ENCODE measurements around the gene KNCN.

DNA sequence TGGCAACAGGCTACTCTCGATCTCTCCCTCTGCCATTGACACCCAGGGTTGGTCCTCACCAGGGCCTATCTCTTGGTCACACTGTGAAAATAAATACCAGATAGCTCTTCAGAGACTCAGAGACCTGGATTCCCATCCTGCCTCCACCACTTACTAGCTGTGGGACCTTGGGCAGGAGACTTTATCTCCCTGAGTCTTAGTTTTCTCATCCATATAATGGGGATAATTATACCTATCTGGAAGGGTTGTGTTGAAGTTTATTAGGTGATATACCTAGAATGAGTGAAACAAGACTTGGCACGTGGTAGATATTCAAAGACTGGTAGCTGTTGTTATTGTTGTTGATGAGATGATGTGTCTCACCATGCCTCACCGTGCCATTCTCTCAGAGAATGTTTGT is 54.4 kb downstream of the KNCN start:
- TF ChIP-seq, protein P1, sequence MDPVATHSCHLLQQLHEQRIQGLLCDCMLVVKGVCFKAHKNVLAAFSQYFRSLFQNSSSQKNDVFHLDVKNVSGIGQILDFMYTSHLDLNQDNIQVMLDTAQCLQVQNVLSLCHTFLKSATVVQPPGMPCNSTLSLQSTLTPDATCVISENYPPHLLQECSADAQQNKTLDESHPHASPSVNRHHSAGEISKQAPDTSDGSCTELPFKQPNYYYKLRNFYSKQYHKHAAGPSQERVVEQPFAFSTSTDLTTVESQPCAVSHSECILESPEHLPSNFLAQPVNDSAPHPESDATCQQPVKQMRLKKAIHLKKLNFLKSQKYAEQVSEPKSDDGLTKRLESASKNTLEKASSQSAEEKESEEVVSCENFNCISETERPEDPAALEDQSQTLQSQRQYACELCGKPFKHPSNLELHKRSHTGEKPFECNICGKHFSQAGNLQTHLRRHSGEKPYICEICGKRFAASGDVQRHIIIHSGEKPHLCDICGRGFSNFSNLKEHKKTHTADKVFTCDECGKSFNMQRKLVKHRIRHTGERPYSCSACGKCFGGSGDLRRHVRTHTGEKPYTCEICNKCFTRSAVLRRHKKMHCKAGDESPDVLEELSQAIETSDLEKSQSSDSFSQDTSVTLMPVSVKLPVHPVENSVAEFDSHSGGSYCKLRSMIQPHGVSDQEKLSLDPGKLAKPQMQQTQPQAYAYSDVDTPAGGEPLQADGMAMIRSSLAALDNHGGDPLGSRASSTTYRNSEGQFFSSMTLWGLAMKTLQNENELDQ (tag by site-specific recombination; IDR thresholded peaks at IDR 0.05; ENCODE audit: low read depth), result no peak
- TF ChIP-seq, protein P2, sequence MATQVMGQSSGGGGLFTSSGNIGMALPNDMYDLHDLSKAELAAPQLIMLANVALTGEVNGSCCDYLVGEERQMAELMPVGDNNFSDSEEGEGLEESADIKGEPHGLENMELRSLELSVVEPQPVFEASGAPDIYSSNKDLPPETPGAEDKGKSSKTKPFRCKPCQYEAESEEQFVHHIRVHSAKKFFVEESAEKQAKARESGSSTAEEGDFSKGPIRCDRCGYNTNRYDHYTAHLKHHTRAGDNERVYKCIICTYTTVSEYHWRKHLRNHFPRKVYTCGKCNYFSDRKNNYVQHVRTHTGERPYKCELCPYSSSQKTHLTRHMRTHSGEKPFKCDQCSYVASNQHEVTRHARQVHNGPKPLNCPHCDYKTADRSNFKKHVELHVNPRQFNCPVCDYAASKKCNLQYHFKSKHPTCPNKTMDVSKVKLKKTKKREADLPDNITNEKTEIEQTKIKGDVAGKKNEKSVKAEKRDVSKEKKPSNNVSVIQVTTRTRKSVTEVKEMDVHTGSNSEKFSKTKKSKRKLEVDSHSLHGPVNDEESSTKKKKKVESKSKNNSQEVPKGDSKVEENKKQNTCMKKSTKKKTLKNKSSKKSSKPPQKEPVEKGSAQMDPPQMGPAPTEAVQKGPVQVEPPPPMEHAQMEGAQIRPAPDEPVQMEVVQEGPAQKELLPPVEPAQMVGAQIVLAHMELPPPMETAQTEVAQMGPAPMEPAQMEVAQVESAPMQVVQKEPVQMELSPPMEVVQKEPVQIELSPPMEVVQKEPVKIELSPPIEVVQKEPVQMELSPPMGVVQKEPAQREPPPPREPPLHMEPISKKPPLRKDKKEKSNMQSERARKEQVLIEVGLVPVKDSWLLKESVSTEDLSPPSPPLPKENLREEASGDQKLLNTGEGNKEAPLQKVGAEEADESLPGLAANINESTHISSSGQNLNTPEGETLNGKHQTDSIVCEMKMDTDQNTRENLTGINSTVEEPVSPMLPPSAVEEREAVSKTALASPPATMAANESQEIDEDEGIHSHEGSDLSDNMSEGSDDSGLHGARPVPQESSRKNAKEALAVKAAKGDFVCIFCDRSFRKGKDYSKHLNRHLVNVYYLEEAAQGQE (tag by site-specific recombination; IDR thresholded peaks at IDR 0.05), result no peak
- TF ChIP-seq ZFP41 (tag by site-specific recombination; IDR thresholded peaks at IDR 0.05; ENCODE audit: borderline replicate concordance) (no peak), ZBTB1 (tag by site-specific recombination; IDR thresholded peaks at IDR 0.05) (no peak), ZNF10 (tag by site-specific recombination; IDR thresholded peaks at IDR 0.05) (no peak), ZNF24 (tag by site-specific recombination; IDR thresholded peaks at IDR 0.05) (no peak), ZNF596 (tag by site-specific recombination; IDR thresholded peaks at IDR 0.05) (no peak), ZBTB8A (tag by site-specific recombination; IDR thresholded peaks at IDR 0.05) (no peak), ZBTB21 (tag by site-specific recombination; IDR thresholded peaks at IDR 0.05) (no peak), YY1 (tag by site-specific recombination; IDR thresholded peaks at IDR 0.05) (no peak)
- TF ChIP-seq, protein P3, sequence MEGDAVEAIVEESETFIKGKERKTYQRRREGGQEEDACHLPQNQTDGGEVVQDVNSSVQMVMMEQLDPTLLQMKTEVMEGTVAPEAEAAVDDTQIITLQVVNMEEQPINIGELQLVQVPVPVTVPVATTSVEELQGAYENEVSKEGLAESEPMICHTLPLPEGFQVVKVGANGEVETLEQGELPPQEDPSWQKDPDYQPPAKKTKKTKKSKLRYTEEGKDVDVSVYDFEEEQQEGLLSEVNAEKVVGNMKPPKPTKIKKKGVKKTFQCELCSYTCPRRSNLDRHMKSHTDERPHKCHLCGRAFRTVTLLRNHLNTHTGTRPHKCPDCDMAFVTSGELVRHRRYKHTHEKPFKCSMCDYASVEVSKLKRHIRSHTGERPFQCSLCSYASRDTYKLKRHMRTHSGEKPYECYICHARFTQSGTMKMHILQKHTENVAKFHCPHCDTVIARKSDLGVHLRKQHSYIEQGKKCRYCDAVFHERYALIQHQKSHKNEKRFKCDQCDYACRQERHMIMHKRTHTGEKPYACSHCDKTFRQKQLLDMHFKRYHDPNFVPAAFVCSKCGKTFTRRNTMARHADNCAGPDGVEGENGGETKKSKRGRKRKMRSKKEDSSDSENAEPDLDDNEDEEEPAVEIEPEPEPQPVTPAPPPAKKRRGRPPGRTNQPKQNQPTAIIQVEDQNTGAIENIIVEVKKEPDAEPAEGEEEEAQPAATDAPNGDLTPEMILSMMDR (tag by site-specific recombination; IDR thresholded peaks at IDR 0.05), result no peak
- TF ChIP-seq, protein P4, sequence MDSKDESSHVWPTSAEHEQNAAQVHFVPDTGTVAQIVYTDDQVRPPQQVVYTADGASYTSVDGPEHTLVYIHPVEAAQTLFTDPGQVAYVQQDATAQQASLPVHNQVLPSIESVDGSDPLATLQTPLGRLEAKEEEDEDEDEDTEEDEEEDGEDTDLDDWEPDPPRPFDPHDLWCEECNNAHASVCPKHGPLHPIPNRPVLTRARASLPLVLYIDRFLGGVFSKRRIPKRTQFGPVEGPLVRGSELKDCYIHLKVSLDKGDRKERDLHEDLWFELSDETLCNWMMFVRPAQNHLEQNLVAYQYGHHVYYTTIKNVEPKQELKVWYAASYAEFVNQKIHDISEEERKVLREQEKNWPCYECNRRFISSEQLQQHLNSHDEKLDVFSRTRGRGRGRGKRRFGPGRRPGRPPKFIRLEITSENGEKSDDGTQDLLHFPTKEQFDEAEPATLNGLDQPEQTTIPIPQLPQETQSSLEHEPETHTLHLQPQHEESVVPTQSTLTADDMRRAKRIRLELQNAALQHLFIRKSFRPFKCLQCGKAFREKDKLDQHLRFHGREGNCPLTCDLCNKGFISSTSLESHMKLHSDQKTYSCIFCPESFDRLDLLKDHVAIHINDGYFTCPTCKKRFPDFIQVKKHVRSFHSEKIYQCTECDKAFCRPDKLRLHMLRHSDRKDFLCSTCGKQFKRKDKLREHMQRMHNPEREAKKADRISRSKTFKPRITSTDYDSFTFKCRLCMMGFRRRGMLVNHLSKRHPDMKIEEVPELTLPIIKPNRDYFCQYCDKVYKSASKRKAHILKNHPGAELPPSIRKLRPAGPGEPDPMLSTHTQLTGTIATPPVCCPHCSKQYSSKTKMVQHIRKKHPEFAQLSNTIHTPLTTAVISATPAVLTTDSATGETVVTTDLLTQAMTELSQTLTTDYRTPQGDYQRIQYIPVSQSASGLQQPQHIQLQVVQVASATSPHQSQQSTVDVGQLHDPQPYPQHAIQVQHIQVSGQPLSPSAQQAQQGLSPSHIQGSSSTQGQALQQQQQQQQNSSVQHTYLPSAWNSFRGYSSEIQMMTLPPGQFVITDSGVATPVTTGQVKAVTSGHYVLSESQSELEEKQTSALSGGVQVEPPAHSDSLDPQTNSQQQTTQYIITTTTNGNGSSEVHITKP (tag by site-specific recombination; IDR thresholded peaks at IDR 0.05), result no peak

Measured in HEK293 (cell line).